ENCODE results near the gene PPP6R2. TPM values are rescaled to one million over a fixed set of nuclear protein-coding genes. Genes with fewer than 3 reads are reported as not detected.

PPP6R2 gene
- total RNA-seq, 1 donor from 2014 or later: 32.6 TPM

DNA sequence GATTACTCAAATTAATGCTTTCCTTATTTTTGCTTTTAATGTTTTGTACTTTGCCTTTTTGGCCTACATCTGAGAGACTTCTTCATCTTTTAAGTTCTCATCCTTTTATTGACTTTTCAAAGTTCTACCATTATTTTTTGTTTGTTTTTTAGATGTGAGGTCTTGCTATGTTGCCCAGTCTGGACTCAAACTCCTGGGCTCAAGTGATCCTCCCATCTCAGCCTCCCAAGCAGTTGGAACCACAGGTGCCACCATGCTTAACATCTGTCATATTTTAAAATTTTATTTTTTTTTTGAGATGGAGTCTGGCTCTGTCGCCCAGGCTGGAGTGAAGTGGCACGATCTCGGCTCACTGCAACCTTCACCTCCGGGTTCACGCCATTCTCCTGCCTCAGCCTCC is 57.8 kb downstream of the PPP6R2 start:
- no peak overlapping the region for H2AFZ ChIP-seq (replicated peaks)
- peaks cover 10% of the 10 kb centered on the region for H3F3A ChIP-seq (ENCODE audit: low read depth)
- H3K4me1 ChIP-seq: peaks cover 4% of the 10 kb centered on the region
- H3K9ac ChIP-seq: no peak overlapping the region
- no peaks in the 10 kb centered on the region for H3K9me3 Mint-ChIP-seq
- peaks cover 5% of the 10 kb centered on the region for H3K27me3 Mint-ChIP-seq (ENCODE audit: insufficient read depth, low read depth)
- no peak overlapping the region for H3K4me3 Mint-ChIP-seq
- no peak overlapping the region for H3K27ac Mint-ChIP-seq
- no peaks in the 10 kb centered on the region for H3K9me3 ChIP-seq (ENCODE audit: low read depth)
- H3K4me2 ChIP-seq: no peak overlapping the region
- peaks cover 13% of the 10 kb centered on the region for H3K36me3 Mint-ChIP-seq
- no peaks in the 10 kb centered on the region for H3K79me2 ChIP-seq (ENCODE audit: low read depth)
- no peak overlapping the region for H3K4me3 ChIP-seq
- peaks cover 20% of the 10 kb centered on the region for H4K20me1 ChIP-seq (ENCODE audit: low read depth)
- H3K27ac ChIP-seq: no peak overlapping the region
- DNase-seq (ENCODE audit: low spot score): no peak
- H3K36me3 ChIP-seq: no peaks in the 10 kb centered on the region
- H3K4me1 Mint-ChIP-seq: peaks cover 9% of the 10 kb centered on the region
- TF ChIP-seq EZH2phosphoT487 (IDR thresholded peaks at IDR 0.05): no peak
- no peaks in the 10 kb centered on the region for H3K27me3 ChIP-seq

DNA sequence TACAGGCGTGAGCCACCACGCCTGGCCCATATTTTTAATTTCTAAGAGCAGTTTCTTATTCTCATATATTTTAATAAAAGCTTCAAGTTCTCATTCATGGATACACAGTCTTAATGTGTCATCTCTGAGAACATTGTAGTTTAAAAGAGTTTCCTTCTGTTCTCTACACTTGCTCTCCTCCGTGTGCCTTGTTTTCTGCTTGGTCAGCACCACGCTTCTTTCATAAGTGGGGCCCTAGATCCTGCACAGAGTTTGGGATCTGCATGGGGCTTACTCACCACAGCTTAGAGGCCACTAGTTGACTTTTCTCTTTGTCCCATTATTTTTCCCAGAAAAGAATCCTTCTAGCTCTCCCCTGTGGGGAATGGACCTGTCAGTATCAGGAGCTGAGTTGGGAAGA is 58.8 kb downstream of the PPP6R2 start:
- Histone ChIP-seq H3K27me3 (no peaks in the 10 kb centered on the region), H3K36me3 (no peaks in the 10 kb centered on the region), H4K20me1 (ENCODE audit: low read depth) (peaks cover 16% of the 10 kb centered on the region), H3K79me2 (ENCODE audit: low read depth) (no peaks in the 10 kb centered on the region), H3K9me3 (ENCODE audit: low read depth) (no peaks in the 10 kb centered on the region), H2AFZ (replicated peaks) (no peak overlapping the region), H3K4me2 (no peak overlapping the region), H3K4me3 (no peak overlapping the region), H3F3A (ENCODE audit: low read depth) (peaks cover 10% of the 10 kb centered on the region), H3K9ac (no peak overlapping the region), H3K4me1 (peaks cover 4% of the 10 kb centered on the region), H3K27ac (no peak overlapping the region)
- no peak overlapping the region for H3K27ac Mint-ChIP-seq
- H3K4me1 Mint-ChIP-seq: peaks cover 4% of the 10 kb centered on the region
- H3K9me3 Mint-ChIP-seq: no peaks in the 10 kb centered on the region
- H3K4me3 Mint-ChIP-seq: no peak overlapping the region
- no peak for DNase-seq (ENCODE audit: low spot score)
- TF ChIP-seq EZH2 (IDR thresholded peaks at IDR 0.05) (no peak), EZH2phosphoT487 (IDR thresholded peaks at IDR 0.05) (no peak)
- TF ChIP-seq, protein P1, sequence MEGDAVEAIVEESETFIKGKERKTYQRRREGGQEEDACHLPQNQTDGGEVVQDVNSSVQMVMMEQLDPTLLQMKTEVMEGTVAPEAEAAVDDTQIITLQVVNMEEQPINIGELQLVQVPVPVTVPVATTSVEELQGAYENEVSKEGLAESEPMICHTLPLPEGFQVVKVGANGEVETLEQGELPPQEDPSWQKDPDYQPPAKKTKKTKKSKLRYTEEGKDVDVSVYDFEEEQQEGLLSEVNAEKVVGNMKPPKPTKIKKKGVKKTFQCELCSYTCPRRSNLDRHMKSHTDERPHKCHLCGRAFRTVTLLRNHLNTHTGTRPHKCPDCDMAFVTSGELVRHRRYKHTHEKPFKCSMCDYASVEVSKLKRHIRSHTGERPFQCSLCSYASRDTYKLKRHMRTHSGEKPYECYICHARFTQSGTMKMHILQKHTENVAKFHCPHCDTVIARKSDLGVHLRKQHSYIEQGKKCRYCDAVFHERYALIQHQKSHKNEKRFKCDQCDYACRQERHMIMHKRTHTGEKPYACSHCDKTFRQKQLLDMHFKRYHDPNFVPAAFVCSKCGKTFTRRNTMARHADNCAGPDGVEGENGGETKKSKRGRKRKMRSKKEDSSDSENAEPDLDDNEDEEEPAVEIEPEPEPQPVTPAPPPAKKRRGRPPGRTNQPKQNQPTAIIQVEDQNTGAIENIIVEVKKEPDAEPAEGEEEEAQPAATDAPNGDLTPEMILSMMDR (IDR thresholded peaks at IDR 0.05): no peak
- peaks cover 13% of the 10 kb centered on the region for H3K36me3 Mint-ChIP-seq
- H3K27me3 Mint-ChIP-seq (ENCODE audit: insufficient read depth, low read depth): peaks cover 5% of the 10 kb centered on the region

DNA sequence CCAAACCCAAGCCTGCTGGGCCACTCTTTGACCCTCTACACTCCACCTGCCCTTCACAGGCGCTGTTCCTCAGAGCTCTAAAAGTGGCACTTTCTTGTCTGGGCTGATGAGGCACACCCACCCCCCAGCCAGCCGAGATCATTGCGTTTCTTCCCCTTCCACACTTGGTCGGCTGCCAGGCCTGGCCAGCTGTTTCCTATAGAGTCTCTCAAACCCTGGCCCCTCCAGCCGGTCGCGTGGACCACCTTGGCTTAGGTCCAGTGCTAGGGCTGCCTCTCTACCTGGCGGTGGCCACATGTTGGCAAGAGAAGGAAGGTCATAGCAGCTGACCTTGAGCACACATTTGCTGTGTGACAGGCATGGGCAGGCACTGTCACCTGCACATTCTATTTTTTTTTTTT is 60.6 kb downstream of the PPP6R2 start:
- Mint-ChIP-seq H3K4me3 (no peak overlapping the region), H3K4me1 (no peaks in the 10 kb centered on the region), H3K9me3 (no peaks in the 10 kb centered on the region), H3K36me3 (peaks cover 16% of the 10 kb centered on the region), H3K27me3 (ENCODE audit: insufficient read depth, low read depth) (peaks cover 5% of the 10 kb centered on the region), H3K27ac (no peak overlapping the region)
- TF ChIP-seq, protein P1 (IDR thresholded peaks at IDR 0.05): no peak
- TF ChIP-seq EZH2phosphoT487 (IDR thresholded peaks at IDR 0.05) (no peak), EZH2 (IDR thresholded peaks at IDR 0.05) (no peak)
- Histone ChIP-seq H4K20me1 (ENCODE audit: low read depth) (peaks cover 12% of the 10 kb centered on the region), H3K27ac (no peak overlapping the region), H3K9ac (no peak overlapping the region), H3K79me2 (ENCODE audit: low read depth) (no peaks in the 10 kb centered on the region), H3K36me3 (no peaks in the 10 kb centered on the region), H3K9me3 (ENCODE audit: low read depth) (no peaks in the 10 kb centered on the region), H3F3A (ENCODE audit: low read depth) (peaks cover 9% of the 10 kb centered on the region), H2AFZ (replicated peaks) (no peak overlapping the region), H3K4me2 (no peak overlapping the region), H3K27me3 (no peaks in the 10 kb centered on the region), H3K4me1 (peaks cover 4% of the 10 kb centered on the region), H3K4me3 (no peak overlapping the region)
- no peak for DNase-seq (ENCODE audit: low spot score)

- H3K9me3 Mint-ChIP-seq: no peaks in the 10 kb centered on the region
- H3K36me3 Mint-ChIP-seq: peaks cover 11% of the 10 kb centered on the region
Observed at GRCh38 chr22:50406416-50407170, 63.5 kb downstream of the PPP6R2 start.

More at GRCh38 chr22:50406416-50407170, 63.5 kb downstream of the PPP6R2 start:
- DNase-seq (ENCODE audit: low spot score): no peak
- H4K20me1 ChIP-seq (ENCODE audit: low read depth): no peaks in the 10 kb centered on the region
- H2AFZ ChIP-seq (replicated peaks): no peak overlapping the region
- no peak overlapping the region for H3K27ac ChIP-seq
- no peak for TF ChIP-seq EZH2 (IDR thresholded peaks at IDR 0.05)
- TF ChIP-seq, protein P1 (IDR thresholded peaks at IDR 0.05): no peak
- no peak for TF ChIP-seq EZH2phosphoT487 (IDR thresholded peaks at IDR 0.05)
- no peaks in the 10 kb centered on the region for H3K27me3 ChIP-seq
- no peaks in the 10 kb centered on the region for H3K79me2 ChIP-seq (ENCODE audit: low read depth)
- no peak overlapping the region for H3K4me2 ChIP-seq
- H3K4me3 Mint-ChIP-seq: peak overlapping the region; percentile 52
- no peaks in the 10 kb centered on the region for H3F3A ChIP-seq (ENCODE audit: low read depth)
- no peaks in the 10 kb centered on the region for H3K4me1 ChIP-seq
- no peak overlapping the region for H3K4me3 ChIP-seq
- no peaks in the 10 kb centered on the region for H3K4me1 Mint-ChIP-seq
- no peaks in the 10 kb centered on the region for H3K9me3 ChIP-seq (ENCODE audit: low read depth)
- no peaks in the 10 kb centered on the region for H3K36me3 ChIP-seq
- H3K27me3 Mint-ChIP-seq (ENCODE audit: insufficient read depth, low read depth): peaks cover 2% of the 10 kb centered on the region
- H3K27ac Mint-ChIP-seq: peak overlapping the region; percentile 35
- H3K9ac ChIP-seq: no peak overlapping the region
